Activated CD4-positive, alpha-beta T cell treated with anti-CD3 and anti-CD28 coated beads for 36 hours (primary cell): ENCODE measurements around the gene THAP4. TPM values are rescaled to one million over a fixed set of nuclear protein-coding genes. Genes with fewer than 3 reads are reported as not detected.
"Not testable (repeated sequence)": the region's sequence is repeated elsewhere in the genome, so short reads cannot be mapped to it uniquely, and the experiment has no call there.

ENCODE experiments used
- ATAC-seq: fragments of 200-7000 bp; cut with Tn5 transposase; one replicate; pipeline ENCODE4 v1.10.0; 2021; ENCODE audit warnings: mild to moderate bottlenecking, moderate library complexity
- CTCF ChIA-PET: fragments of 350-600 bp; sonication (Branson Sonifier 250); formaldehyde crosslinking; loops from one replicate; lab custom pipeline; 2021; ENCODE audit warnings: antibody characterized with exemption; lab: Charles Lee
- POLR2A ChIA-PET: fragments of 350-600 bp; sonication (Branson Sonifier 250); formaldehyde crosslinking; loops from one replicate; lab custom pipeline; 2021; ENCODE audit warnings: antibody characterized with exemption, inconsistent platforms; lab: Charles Lee
- DNase-seq: peaks from one replicate; pipeline ENCODE4 v3.0.0-alpha.2; 2020
- H3K27ac Mint-ChIP-seq: one replicate; pipeline ENCODE4 v1.8.0; 2021; ENCODE audit warnings: mixed read lengths
- H3K27me3 Mint-ChIP-seq: one replicate; pipeline ENCODE4 v1.8.0; 2021; ENCODE audit warnings: mixed read lengths
- H3K36me3 Mint-ChIP-seq: one replicate; pipeline ENCODE4 v1.8.0; 2021; ENCODE audit warnings: low read depth, mixed read lengths
- H3K4me1 Mint-ChIP-seq: one replicate; pipeline ENCODE4 v1.8.0; 2021; ENCODE audit warnings: mixed read lengths
- H3K4me3 Mint-ChIP-seq: one replicate; pipeline ENCODE4 v1.8.0; 2021; ENCODE audit warnings: mild to moderate bottlenecking, moderate library complexity, mixed read lengths
- H3K9me3 Mint-ChIP-seq: one replicate; pipeline ENCODE4 v1.8.0; 2021; ENCODE audit warnings: low read depth, mixed read lengths
- intact Hi-C, 2 experiments: fragments of 100-400 bp; cut with DNase I in 1 of 2; cut with micrococcal nuclease in 1 of 2; formaldehyde crosslinking; loops; one replicate each; pipeline versions ENCODE4 v1.14.2 to v1.15.1; 2022 to 2024; cut with DNase I, micrococcal nuclease
- total RNA-seq, 2 experiments: library from RNA; stranded (reverse); gene quantifications; one replicate each; pipeline ENCODE4 v1.2.3, GENCODE V29; 2021

The THAP4 gene
- total RNA-seq, 2 experiments from 2014 or later: 42.5 to 54.1 TPM

- Mint-ChIP-seq H3K9me3 (no peaks in the 10 kb centered on the region), H3K27ac (no peak overlapping the region), H3K4me3 (no peak overlapping the region), H3K36me3 (peaks cover 8% of the 10 kb centered on the region), H3K4me1 (no peaks in the 10 kb centered on the region), H3K27me3 (no peaks in the 10 kb centered on the region)
- CTCF ChIA-PET: no interaction called here
- POLR2A ChIA-PET: no interaction called here
- ATAC-seq (no peak), DNase-seq (no peak)
- intact Hi-C loops: no loop called here
These were observed 61.2 kb downstream of the THAP4 start for GRCh38 chr2:241575624-241576292.

DNA sequence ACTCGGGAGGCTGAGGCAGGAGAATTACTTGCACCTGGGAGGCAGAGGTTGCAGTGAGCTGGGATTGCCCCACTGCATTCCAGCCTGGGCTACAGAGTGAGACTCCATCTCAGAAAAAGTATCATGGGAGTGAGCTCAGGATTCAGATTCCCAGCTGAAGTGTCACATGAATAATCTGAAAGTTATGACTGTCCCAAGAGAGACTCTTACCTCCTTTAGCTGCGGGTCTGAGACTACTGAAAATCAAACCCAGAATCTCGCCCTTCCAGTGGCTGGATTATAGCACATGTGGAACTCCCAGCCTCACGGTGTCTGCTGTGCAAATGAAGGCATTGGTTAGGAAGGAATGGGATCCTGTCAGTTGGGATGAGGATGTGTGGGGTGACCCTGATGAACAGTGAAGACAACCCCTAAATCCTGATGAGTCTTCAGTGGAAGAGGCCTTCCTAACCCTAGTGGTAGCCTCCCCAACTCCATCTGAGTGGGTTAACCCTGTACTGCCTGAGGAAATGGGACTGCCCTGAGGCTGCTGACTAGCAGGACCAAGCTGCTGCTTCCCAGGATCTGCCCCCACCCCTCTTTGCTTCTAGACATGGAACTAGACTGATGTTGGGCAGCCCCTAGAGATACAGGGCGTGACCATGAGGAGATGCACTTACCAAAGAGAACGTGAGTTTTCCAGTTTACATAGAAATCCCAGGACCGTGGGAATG lies 61.9 kb downstream of the THAP4 start:
- ChIA-PET CTCF (interaction anchor here (0.7 kb wide), 1 partner anchor 34 kb away, joined by 4 read pairs; no protein-coding TSS in a partner anchor), POLR2A (no interaction called here)
- ATAC-seq (no peak), DNase-seq (no peak)
- intact Hi-C loops: no loop called here
- H3K9me3 Mint-ChIP-seq: no peaks in the 10 kb centered on the region
- no peaks in the 10 kb centered on the region for H3K27me3 Mint-ChIP-seq
- no peaks in the 10 kb centered on the region for H3K4me1 Mint-ChIP-seq
- peaks cover 7% of the 10 kb centered on the region for H3K36me3 Mint-ChIP-seq
- no peak overlapping the region for H3K4me3 Mint-ChIP-seq
- H3K27ac Mint-ChIP-seq: no peak overlapping the region

- H3K4me3 Mint-ChIP-seq: no peak overlapping the region
- POLR2A ChIA-PET: no interaction called here
- H3K27ac Mint-ChIP-seq: no peak overlapping the region
- no peaks in the 10 kb centered on the region for H3K4me1 Mint-ChIP-seq
- CTCF ChIA-PET: no interaction called here
- H3K9me3 Mint-ChIP-seq: no peaks in the 10 kb centered on the region
- DNase-seq: no peak
- no peak for ATAC-seq
- intact Hi-C loops: no loop called here
- peaks cover 5% of the 10 kb centered on the region for H3K36me3 Mint-ChIP-seq
- H3K27me3 Mint-ChIP-seq: no peaks in the 10 kb centered on the region
These were observed 63.2 kb downstream of the THAP4 start for GRCh38 chr2:241573741-241574140.

DNA sequence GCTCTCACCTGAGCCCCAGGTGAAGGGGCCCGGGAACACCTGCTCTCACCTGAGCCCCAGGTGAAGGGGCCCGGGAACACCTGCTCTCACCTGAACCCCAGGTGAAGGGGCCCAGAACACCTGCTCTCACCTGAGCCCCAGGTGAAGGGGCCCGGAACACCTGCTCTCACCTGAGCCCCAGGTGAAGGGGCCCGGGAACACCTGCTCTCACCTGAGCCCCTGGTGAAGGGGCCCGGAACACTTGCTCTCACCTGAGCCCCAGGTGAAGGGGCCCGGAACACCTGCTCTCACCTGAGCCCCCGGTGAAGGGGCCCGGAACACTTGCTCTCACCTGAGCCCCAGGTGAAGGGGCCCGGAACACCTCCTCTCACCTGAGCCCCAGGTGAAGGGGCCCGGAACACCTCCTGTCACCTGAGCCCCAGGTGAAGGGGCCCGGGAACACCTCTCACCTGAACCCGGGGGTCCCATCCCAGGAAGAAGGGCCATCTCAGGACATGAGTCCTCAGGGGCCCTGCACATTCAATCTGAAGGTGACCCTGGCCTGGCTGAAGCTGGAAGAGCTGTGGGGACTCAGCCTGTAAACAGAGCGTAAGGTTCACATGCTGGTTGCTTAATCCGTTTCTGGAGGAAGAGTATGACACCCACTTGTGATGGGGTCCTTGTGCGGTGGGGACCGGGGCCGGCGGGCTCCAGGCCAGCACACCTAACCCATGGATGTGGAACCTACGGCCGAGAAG lies 63.9 kb downstream of the THAP4 start:
- H3K4me3 Mint-ChIP-seq, H3K27me3 Mint-ChIP-seq, CTCF ChIA-PET: not testable (repeated sequence)

GRCh38 chr2:241571821-241572620 lies 64.9 kb downstream of the THAP4 start:
- Mint-ChIP-seq H3K9me3 (no peaks in the 10 kb centered on the region), H3K4me1 (no peaks in the 10 kb centered on the region), H3K27ac (no peak overlapping the region), H3K4me3 (no peak overlapping the region), H3K36me3 (peaks cover 2% of the 10 kb centered on the region), H3K27me3 (no peaks in the 10 kb centered on the region)
- ChIA-PET POLR2A (no interaction called here), CTCF (no interaction called here)
- DNase-seq (no peak), ATAC-seq (no peak)
- intact Hi-C loops: no loop called here

More for the DNA sequence above, 63.9 kb downstream of the THAP4 start:
- ATAC-seq, H3K4me1 Mint-ChIP-seq, H3K27ac Mint-ChIP-seq, intact Hi-C loops, H3K9me3 Mint-ChIP-seq, H3K36me3 Mint-ChIP-seq, POLR2A ChIA-PET, DNase-seq: not testable (repeated sequence)

DNA sequence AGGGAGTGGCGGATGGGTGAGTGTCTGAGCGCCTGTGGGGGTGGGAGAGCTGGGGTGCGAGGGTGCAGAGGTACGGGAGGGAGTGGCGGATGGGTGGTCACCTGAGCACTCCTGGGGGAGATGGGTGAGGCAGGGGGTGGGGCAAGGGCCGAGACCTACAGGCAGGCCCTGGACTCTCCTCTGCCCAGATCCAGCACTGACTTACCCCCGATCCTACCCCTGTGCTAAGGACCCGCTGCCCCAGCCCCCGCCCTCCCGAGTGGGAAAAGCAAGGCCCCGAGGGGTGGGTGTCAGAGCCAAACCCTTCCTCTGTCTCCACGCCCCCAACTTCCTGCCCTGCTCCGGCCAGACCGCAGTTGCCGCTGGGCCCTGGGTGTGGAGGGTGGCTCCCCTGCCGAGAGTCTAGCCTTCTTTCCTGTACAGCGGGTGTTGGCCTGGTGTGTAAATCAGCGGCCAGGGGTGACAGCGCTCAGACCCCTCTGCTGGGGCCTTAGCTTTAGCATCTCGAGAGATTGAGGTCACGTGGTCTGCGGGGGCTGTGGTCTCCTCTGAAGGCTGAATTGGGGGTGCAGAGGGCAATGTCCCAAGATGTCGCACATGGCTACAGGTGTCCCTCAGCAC lies 65.9 kb downstream of the THAP4 start:
- H3K4me1 Mint-ChIP-seq: no peaks in the 10 kb centered on the region
- no peak for ATAC-seq
- H3K36me3 Mint-ChIP-seq: no peaks in the 10 kb centered on the region
- no peaks in the 10 kb centered on the region for H3K9me3 Mint-ChIP-seq
- intact Hi-C loops: no loop called here
- H3K27me3 Mint-ChIP-seq: no peaks in the 10 kb centered on the region
- DNase-seq: no peak
- ChIA-PET POLR2A (no interaction called here), CTCF (no interaction called here)
- H3K4me3 Mint-ChIP-seq: no peak overlapping the region
- no peak overlapping the region for H3K27ac Mint-ChIP-seq

- CTCF ChIA-PET: interaction anchor here (0.6 to 0.8 kb wide), 3 partner anchors 13 to 657 kb away, joined by 3 to 4 read pairs (median 3); no protein-coding TSS in a partner anchor
- Mint-ChIP-seq H3K9me3 (no peaks in the 10 kb centered on the region), H3K4me3 (no peak overlapping the region), H3K27ac (no peak overlapping the region), H3K4me1 (no peaks in the 10 kb centered on the region), H3K36me3 (no peaks in the 10 kb centered on the region), H3K27me3 (no peaks in the 10 kb centered on the region)
- no peak for DNase-seq
- POLR2A ChIA-PET: no interaction called here
- intact Hi-C loops: no loop called here
- ATAC-seq: no peak
These were observed 67.1 kb downstream of the THAP4 start for GRCh38 chr2:241569831-241570281.

- H3K27me3 Mint-ChIP-seq: no peaks in the 10 kb centered on the region
- no peaks in the 10 kb centered on the region for H3K36me3 Mint-ChIP-seq
- H3K27ac Mint-ChIP-seq: no peak overlapping the region
- no peaks in the 10 kb centered on the region for H3K9me3 Mint-ChIP-seq
- ChIA-PET POLR2A (no interaction called here), CTCF (interaction anchor here (0.5 kb wide), 1 partner anchor 491 kb away, joined by 3 read pairs; no protein-coding TSS in a partner anchor)
- intact Hi-C loops: no loop called here
- H3K4me1 Mint-ChIP-seq: no peaks in the 10 kb centered on the region
- no peak overlapping the region for H3K4me3 Mint-ChIP-seq
- no peak for DNase-seq
- no peak for ATAC-seq
These were observed 68.2 kb downstream of the THAP4 start for GRCh38 chr2:241568726-241569125.

- Mint-ChIP-seq H3K4me3 (no peak overlapping the region), H3K4me1 (no peaks in the 10 kb centered on the region), H3K36me3 (no peaks in the 10 kb centered on the region), H3K27ac (no peak overlapping the region), H3K9me3 (no peaks in the 10 kb centered on the region), H3K27me3 (no peaks in the 10 kb centered on the region)
- DNase-seq (no peak), ATAC-seq (no peak)
- ChIA-PET CTCF (no interaction called here), POLR2A (no interaction called here)
- intact Hi-C loops: no loop called here
These were observed 69.2 kb downstream of the THAP4 start for GRCh38 chr2:241567776-241568175.

DNA sequence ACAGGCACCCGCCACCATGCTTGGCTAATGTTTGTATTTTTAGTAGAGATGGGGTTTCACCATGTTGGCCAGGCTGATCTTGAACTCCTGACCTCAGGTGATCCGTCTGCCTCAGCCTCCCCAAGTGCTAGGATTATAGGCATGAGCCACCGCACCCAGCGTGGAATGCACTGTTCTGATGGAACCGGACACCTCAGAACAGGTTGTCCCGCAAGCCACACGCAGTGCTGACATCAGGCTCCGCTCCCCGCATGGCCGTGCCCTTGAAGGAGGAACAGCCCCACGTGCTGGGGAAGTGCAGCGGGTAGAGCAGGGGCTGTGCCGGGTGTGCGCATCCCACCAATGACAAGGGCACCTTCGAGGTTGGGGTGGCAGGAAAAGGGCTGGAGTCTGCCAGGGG lies 69.7 kb downstream of the THAP4 start:
- DNase-seq, CTCF ChIA-PET, ATAC-seq, H3K36me3 Mint-ChIP-seq, H3K9me3 Mint-ChIP-seq, H3K4me1 Mint-ChIP-seq, H3K27me3 Mint-ChIP-seq, POLR2A ChIA-PET, intact Hi-C loops, H3K4me3 Mint-ChIP-seq, H3K27ac Mint-ChIP-seq: not testable (repeated sequence)

DNA sequence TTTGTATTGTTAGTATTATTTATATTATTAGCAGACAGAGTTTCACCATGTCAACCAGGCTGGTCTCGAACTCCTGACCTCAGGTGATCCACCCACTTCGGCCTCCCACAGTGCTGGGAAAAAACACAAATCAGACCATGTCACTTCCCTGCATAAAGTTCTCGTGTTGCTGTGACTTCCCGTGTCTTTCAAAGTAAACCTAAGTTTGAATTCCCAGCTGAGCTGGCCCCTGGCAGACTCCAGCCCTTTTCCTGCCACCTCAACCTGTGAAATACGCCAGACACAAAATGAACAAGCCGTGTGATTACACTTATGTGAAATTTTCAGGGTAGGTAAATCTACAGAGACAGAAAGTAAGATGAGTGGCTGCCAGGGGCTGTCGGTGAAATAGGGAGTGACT lies 70.5 kb downstream of the THAP4 start:
- Mint-ChIP-seq H3K27ac (no peak overlapping the region), H3K9me3 (no peaks in the 10 kb centered on the region), H3K36me3 (no peaks in the 10 kb centered on the region), H3K4me1 (no peaks in the 10 kb centered on the region), H3K27me3 (peaks cover 2% of the 10 kb centered on the region), H3K4me3 (no peak overlapping the region)
- CTCF ChIA-PET: no interaction called here
- ATAC-seq: no peak
- POLR2A ChIA-PET: no interaction called here
- intact Hi-C loops: no loop called here
- DNase-seq: no peak
